GM18505 (cell line): ENCODE measurements around the gene ATP2B2.

ENCODE experiments used
- ATAC-seq: cut with Tn5 transposase; IDR thresholded peaks from one replicate; pipeline ENCODE4 v1.9.1; 2021; ENCODE audit not compliant: unreplicated experiment
- POLR2A ChIP-seq: IDR thresholded peaks from 4 replicates; pipeline ENCODE4 v1.6.1; 2011; ENCODE audit warnings: borderline replicate concordance; ENCODE audit not compliant: insufficient read depth, insufficient read length; ENCODE audit errors: extremely low read depth

ATP2B2 gene

GRCh38 chr3:10278501-10278900 is 226.9 kb downstream of the ATP2B2 start:
- TF ChIP-seq POLR2A = no peak
- no peak for ATAC-seq

- no peak for TF ChIP-seq POLR2A
- no peak for ATAC-seq
Measured at GRCh38 chr3:10277115-10277625, 228.2 kb downstream of the ATP2B2 start.

- no peak for ATAC-seq
- TF ChIP-seq POLR2A = no peak
Measured at GRCh38 chr3:10274601-10275000, 230.8 kb downstream of the ATP2B2 start.
